ENCODE measurements around the gene UPP2. TPM values are rescaled to one million over a fixed set of nuclear protein-coding genes. Genes with fewer than 3 reads are reported as not detected.
A peak's percentile ranks its signal among the peaks of the same experiment; 100 is the strongest.

UPP2 gene
- total and polyA plus RNA-seq, 2 of the 8 experiments (the other 6 are each of a cell fraction or from before 2014, with no cell fraction given), result not detected

DNA sequence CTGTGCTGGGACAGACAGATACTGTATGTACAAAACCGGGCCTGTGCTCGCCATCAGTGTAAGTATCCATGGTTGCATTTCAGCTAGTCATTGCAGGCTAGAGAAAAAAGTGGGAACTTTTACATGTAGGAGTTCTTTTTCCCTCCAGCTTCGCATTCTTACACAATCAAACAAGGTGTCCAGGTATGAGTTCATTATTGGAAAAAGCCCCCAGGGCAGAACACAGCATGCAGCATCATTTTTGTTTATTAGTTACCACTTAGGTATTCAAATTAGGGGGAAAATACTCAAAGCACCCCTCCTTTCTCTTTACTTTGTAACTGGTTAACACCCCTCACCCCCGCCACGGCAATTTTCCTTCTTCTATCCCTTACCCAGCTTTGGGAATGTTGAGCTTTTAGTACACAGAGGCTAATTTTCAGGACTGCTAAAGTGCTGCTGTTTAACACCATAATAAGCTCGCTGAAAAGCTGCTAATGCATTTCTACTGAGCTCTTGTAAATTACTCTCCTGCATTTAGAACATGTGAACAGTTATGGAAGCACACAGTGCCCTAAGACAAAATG lies 13.6 kb downstream of the UPP2 start:
- no peak for FAIRE-seq
- TF ChIP-seq ZNF274 (IDR thresholded peaks at IDR 0.05; ENCODE audit: borderline replicate concordance, extremely low read depth, low read length) (no peak), SRF (IDR thresholded peaks at IDR 0.05; ENCODE audit: low read depth, low read length) (no peak), CTBP2 (IDR thresholded peaks at IDR 0.05; ENCODE audit: borderline replicate concordance, insufficient read depth, insufficient read length, low read length) (no peak), POU5F1 (IDR thresholded peaks at IDR 0.05; ENCODE audit: low read depth, low read length) (no peak), SIX5 (IDR thresholded peaks at IDR 0.05; ENCODE audit: low read depth, low read length) (no peak), MAFK (IDR thresholded peaks at IDR 0.05; ENCODE audit: low read depth, low read length) (no peak), CBX5 (IDR thresholded peaks at IDR 0.05; ENCODE audit: low read depth, low read length) (no peak), E2F6 (IDR thresholded peaks at IDR 0.05) (no peak), CHD1 (IDR thresholded peaks at IDR 0.05; ENCODE audit: low read depth, low read length) (no peak)

More for the DNA sequence above, 13.6 kb downstream of the UPP2 start:
- no peak overlapping the region for H3K14ac ChIP-seq (ENCODE audit: insufficient read length)
- no peaks in the 10 kb centered on the region for H3K36me3 ChIP-seq (ENCODE audit: control insufficient read depth in 2 of 4, insufficient read depth in 4 of 4, low read length in 3 of 4)
- H4K5ac ChIP-seq (ENCODE audit: insufficient read length, low read depth, low read length), result no peak overlapping the region
- POLR2A ChIA-PET (ENCODE audit: partially characterized antibody), result no interaction called here
- H2BK12ac ChIP-seq (ENCODE audit: low read depth, low read length), result no peak overlapping the region
- H4K8ac ChIP-seq (ENCODE audit: extremely low read depth, insufficient read depth, low read length), result no peak overlapping the region
- H3K18ac ChIP-seq (ENCODE audit: extremely low read depth, low read length), result no peak overlapping the region
- no peaks in the 10 kb centered on the region for H3K79me1 ChIP-seq (ENCODE audit: low read depth, low read length)
- 87% methylated on average over 6 of the region's 6 CpGs; no CpG with 5 or more reads in 1 of the 2 experiments for WGBS, 2 experiments (ENCODE audit: extremely low coverage in 1 of 2, insufficient coverage in 1 of 2, insufficient read length in 1 of 2, insufficient replicate concordance in 2 of 2, low coverage in 1 of 2, low lambda C conversion rate in 2 of 2, missing lambda C conversion rate in 1 of 2)
- H2BK5ac ChIP-seq (ENCODE audit: low read depth, low read length), result no peak overlapping the region
- CTCF ChIA-PET (ENCODE audit: partially characterized antibody), result interaction anchor here (0.7 to 1.4 kb wide), 2 partner anchors 10 to 62 kb away, joined by 3 to 4 read pairs; no protein-coding TSS in a partner anchor
- no peak overlapping the region for H3K4me3 ChIP-seq (ENCODE audit: extremely low read depth in 1 of 4, insufficient read depth in 2 of 4, low read depth in 3 of 4, low read length in 4 of 4)
- H3K9me3 ChIP-seq (ENCODE audit: insufficient read depth in 2 of 2, low read depth in 1 of 2, low read length in 1 of 2), result no peaks in the 10 kb centered on the region
- no peak overlapping the region for H4K91ac ChIP-seq (replicated peaks; ENCODE audit: insufficient read length, low read length)
- H3K4me1 ChIP-seq (replicated peaks in 1 of 4; ENCODE audit: control insufficient read depth in 3 of 4, insufficient read depth in 4 of 4, low read length in 3 of 4), result peaks cover 0 to 3% (median 0%) of the 10 kb centered on the region in 4 experiments; a peak in 1 of 7 replicates
- H2AFZ ChIP-seq (ENCODE audit: low read length), result 0 out of 2 replicates have a peak overlapping the region, but pooled peaks have one; percentile 17
- H2BK20ac ChIP-seq (ENCODE audit: low read length), result no peak overlapping the region
- no peaks in the 10 kb centered on the region for H4K20me1 ChIP-seq (replicated peaks in 1 of 2; ENCODE audit: control insufficient read depth in 1 of 2, insufficient read depth in 2 of 2, low read length in 2 of 2)
- DNase-seq (ENCODE audit: low read depth in 1 of 2, low spot score in 2 of 2), result no peak
- no peak overlapping the region for H3K27ac ChIP-seq (ENCODE audit: low read depth, low read length)
- H3K9ac ChIP-seq (replicated peaks in 1 of 4; ENCODE audit: extremely low read depth in 1 of 4, low read depth in 3 of 4, low read length in 3 of 4), result no peak overlapping the region
- no peak overlapping the region for H3K4ac ChIP-seq (replicated peaks; ENCODE audit: insufficient read length, low read depth, low read length)
- H3K23ac ChIP-seq (ENCODE audit: insufficient read length), result no peak overlapping the region
- H3K27me3 ChIP-seq (replicated peaks in 1 of 4; ENCODE audit: control insufficient read depth in 3 of 4, extremely low read depth in 1 of 4, insufficient read depth in 3 of 4, low read length in 3 of 4), result no peaks in the 10 kb centered on the region
- H2BK120ac ChIP-seq (replicated peaks; ENCODE audit: low read depth, low read length), result no peak overlapping the region
- H3K4me2 ChIP-seq (ENCODE audit: insufficient read depth in 1 of 2, low read depth in 2 of 2, low read length in 2 of 2), result no peak overlapping the region
- H2AK5ac ChIP-seq (ENCODE audit: low read depth, low read length), result no peak overlapping the region
- no peak overlapping the region for H3K56ac ChIP-seq (replicated peaks; ENCODE audit: insufficient read length, low read depth, low read length)
- no peak overlapping the region for H2BK15ac ChIP-seq (ENCODE audit: low read length)
- H3K79me2 ChIP-seq (ENCODE audit: control insufficient read depth in 1 of 2, insufficient read depth in 2 of 2, low read length in 2 of 2), result no peaks in the 10 kb centered on the region
- H3K23me2 ChIP-seq (ENCODE audit: low read depth, low read length), result no peaks in the 10 kb centered on the region
